BJ (cell line): ENCODE results near the gene MCOLN2. TPM values are rescaled to one million over a fixed set of nuclear protein-coding genes. Genes with fewer than 3 reads are reported as not detected.
A peak's percentile ranks its signal among the peaks of the same experiment; 100 is the strongest.

Experiments used
- CTCF ChIA-PET: fragments of 350-600 bp; formaldehyde crosslinking; extraction: SDS; loops from one replicate; lab custom pipeline; 2021; ENCODE audit warnings: antibody characterized with exemption, inconsistent platforms; lab: Yijun Ruan, JAX
- POLR2A ChIA-PET: fragments of 300-600 bp; sonication (Branson Sonifier 250); formaldehyde crosslinking; extraction: SDS; loops from one replicate; lab custom pipeline; 2021; ENCODE audit warnings: antibody characterized with exemption; lab: Charles Lee
- DNase-seq: peaks from one replicate; pipeline ENCODE4 v3.0.0-alpha.2; 2011; ENCODE audit warnings: low read depth
- H3K27me3 ChIP-seq: 2 replicates; pipeline ENCODE4 v1.6.0; 2011; ENCODE audit warnings: low read length; ENCODE audit not compliant: control insufficient read depth, insufficient read depth
- H3K36me3 ChIP-seq: 2 replicates; pipeline ENCODE4 v1.5.1; 2011; ENCODE audit warnings: low read length; ENCODE audit not compliant: control insufficient read depth, insufficient read depth
- H3K4me3 ChIP-seq: 2 replicates; pipeline ENCODE4 v1.5.1; 2011; ENCODE audit warnings: low read depth, mild to moderate bottlenecking, control low read depth, low read length
- CTCF ChIP-seq: IDR thresholded peaks from 2 replicates; pipeline ENCODE4 v1.5.1; 2011; ENCODE audit warnings: low read depth, mild to moderate bottlenecking, control low read depth, inconsistent platforms, low read length, moderate library complexity; ENCODE audit not compliant: insufficient read depth
- polyA minus RNA-seq: library from RNA; depleted of rRNA, polyadenylated mRNA; stranded (reverse); fragments of >200 nt; gene quantifications from 2 replicates; pipeline ENCODE4 v1.2.3, GENCODE V29; 2011; rRNA and poly(A)+ RNA removed
- polyA plus RNA-seq: library from polyadenylated mRNA; depleted of rRNA; stranded (reverse); fragments of >200 nt; gene quantifications from 2 replicates; pipeline ENCODE4 v1.2.3, GENCODE V29; 2011; rRNA removed

The MCOLN2 gene
- 0.29 and 1.1 TPM in 2 replicates for polyA plus RNA-seq
- polyA minus RNA-seq, result 0.26 and 0.85 TPM in 2 replicates

- CTCF ChIA-PET, result no interaction called here
- Histone ChIP-seq H3K4me3 (peak within 1 kb of the TSS; percentile 45), H3K36me3 (no peaks in the 10 kb centered on the region), H3K27me3 (peaks cover 27% of the 10 kb centered on the region)
- DNase-seq, result no peak
- TF ChIP-seq CTCF, result no peak
- POLR2A ChIA-PET, result no interaction called here
These were observed at the start of gene MCOLN2 for GRCh38 chr1:84996846-84997666. MCOLN2 (minus strand) TSS chr1:84997113; CDS start chr1:84996872, 241 bp downstream.

- Histone ChIP-seq H3K4me3 (no peak overlapping the region), H3K36me3 (no peaks in the 10 kb centered on the region), H3K27me3 (peaks cover 15% of the 10 kb centered on the region)
- CTCF ChIA-PET, result interaction anchor here (1.0 to 1.8 kb wide), 2 partner anchors 11 to 67 kb away, joined by 3 read pairs; no protein-coding TSS in a partner anchor
- no peak for TF ChIP-seq CTCF
- POLR2A ChIA-PET, result no interaction called here
- DNase-seq, result no peak
These were observed 45.5 kb upstream of the MCOLN2 start for GRCh38 chr1:85042413-85042812.

- no peaks in the 10 kb centered on the region for H3K36me3 ChIP-seq
- H3K27me3 ChIP-seq, result peaks cover 9% of the 10 kb centered on the region
- no peak for TF ChIP-seq CTCF
- no peak for DNase-seq
- ChIA-PET POLR2A (no interaction called here), CTCF (interaction anchor here (1.8 kb wide), 1 partner anchor 68 kb away, joined by 3 read pairs; no protein-coding TSS in a partner anchor)
- no peak overlapping the region for H3K4me3 ChIP-seq
These were observed 44.9 kb upstream of the MCOLN2 start for GRCh38 chr1:85041793-85042192.

- H3K36me3 ChIP-seq, result no peaks in the 10 kb centered on the region
- no peak for TF ChIP-seq CTCF
- CTCF ChIA-PET, result interaction anchor here (0.6 to 2.6 kb wide), 3 partner anchors 34 to 88 kb away, joined by 3 to 15 read pairs (median 5); no protein-coding TSS in a partner anchor
- POLR2A ChIA-PET, result no interaction called here
- no peaks in the 10 kb centered on the region for H3K27me3 ChIP-seq
- no peak overlapping the region for H3K4me3 ChIP-seq
- no peak for DNase-seq
These were observed 36.3 kb upstream of the MCOLN2 start for GRCh38 chr1:85033221-85033620.

- DNase-seq, result no peak
- no peak for TF ChIP-seq CTCF
- ChIA-PET CTCF (interaction anchor here (1.6 kb wide), 2 partner anchors 86 to 87 kb away, joined by 4 to 7 read pairs; no protein-coding TSS in a partner anchor), POLR2A (no interaction called here)
- H3K36me3 ChIP-seq, result no peaks in the 10 kb centered on the region
- no peaks in the 10 kb centered on the region for H3K27me3 ChIP-seq
- H3K4me3 ChIP-seq, result no peak overlapping the region
These were observed 33.6 kb upstream of the MCOLN2 start for GRCh38 chr1:85030536-85030935.
